Osteocyte (in vitro differentiated cells): ENCODE measurements around the gene ENO1. TPM values are rescaled to one million over a fixed set of nuclear protein-coding genes. Genes with fewer than 3 reads are reported as not detected.

Source experiments
- DNase-seq: peaks from one replicate; pipeline ENCODE4 v3.0.0; 2021; ENCODE audit warnings: mixed read lengths; ENCODE audit not compliant: unreplicated experiment; ENCODE audit errors: extremely low spot score
- H3K27ac Mint-ChIP-seq: one replicate; pipeline ENCODE4 v1.8.0; 2021; ENCODE audit warnings: mild to moderate bottlenecking, mixed read lengths; ENCODE audit not compliant: unreplicated experiment
- H3K27me3 Mint-ChIP-seq: one replicate; pipeline ENCODE4 v1.8.0; 2021; ENCODE audit warnings: mixed read lengths; ENCODE audit not compliant: unreplicated experiment
- H3K36me3 Mint-ChIP-seq: one replicate; pipeline ENCODE4 v1.8.0; 2021; ENCODE audit warnings: mixed read lengths; ENCODE audit not compliant: unreplicated experiment
- H3K4me1 Mint-ChIP-seq: one replicate; pipeline ENCODE4 v1.8.0; 2021; ENCODE audit warnings: mixed read lengths; ENCODE audit not compliant: unreplicated experiment
- H3K4me3 Mint-ChIP-seq: one replicate; pipeline ENCODE4 v1.8.0; 2021; ENCODE audit warnings: mild to moderate bottlenecking, moderate library complexity, mixed read lengths; ENCODE audit not compliant: unreplicated experiment
- H3K9me3 Mint-ChIP-seq: one replicate; pipeline ENCODE4 v1.8.0; 2021; ENCODE audit warnings: mixed read lengths; ENCODE audit not compliant: unreplicated experiment
- CTCF ChIP-seq: fragments of 200-600 bp; sonication (generic); IDR thresholded peaks from 2 replicates; pipeline ENCODE4 v1.5.0; 2021; ENCODE audit warnings: antibody characterized with exemption, mild to moderate bottlenecking, moderate library complexity
- total RNA-seq: library from RNA; stranded (reverse); gene quantifications from 2 replicates; pipeline ENCODE4 v1.2.1, GENCODE V29; 2021

The ENO1 gene
- total RNA-seq, 1 donor from 2014 or later = 744 TPM

- Mint-ChIP-seq H3K4me1 (peaks cover 21% of the 10 kb centered on the region), H3K27me3 (no peaks in the 10 kb centered on the region), H3K4me3 (no peak overlapping the region), H3K36me3 (no peaks in the 10 kb centered on the region), H3K27ac (no peak overlapping the region), H3K9me3 (no peaks in the 10 kb centered on the region)
- no peak for TF ChIP-seq CTCF
- DNase-seq = no peak
Measured at GRCh38 chr1:8846263-8846662, 32.2 kb downstream of the ENO1 start.

DNA sequence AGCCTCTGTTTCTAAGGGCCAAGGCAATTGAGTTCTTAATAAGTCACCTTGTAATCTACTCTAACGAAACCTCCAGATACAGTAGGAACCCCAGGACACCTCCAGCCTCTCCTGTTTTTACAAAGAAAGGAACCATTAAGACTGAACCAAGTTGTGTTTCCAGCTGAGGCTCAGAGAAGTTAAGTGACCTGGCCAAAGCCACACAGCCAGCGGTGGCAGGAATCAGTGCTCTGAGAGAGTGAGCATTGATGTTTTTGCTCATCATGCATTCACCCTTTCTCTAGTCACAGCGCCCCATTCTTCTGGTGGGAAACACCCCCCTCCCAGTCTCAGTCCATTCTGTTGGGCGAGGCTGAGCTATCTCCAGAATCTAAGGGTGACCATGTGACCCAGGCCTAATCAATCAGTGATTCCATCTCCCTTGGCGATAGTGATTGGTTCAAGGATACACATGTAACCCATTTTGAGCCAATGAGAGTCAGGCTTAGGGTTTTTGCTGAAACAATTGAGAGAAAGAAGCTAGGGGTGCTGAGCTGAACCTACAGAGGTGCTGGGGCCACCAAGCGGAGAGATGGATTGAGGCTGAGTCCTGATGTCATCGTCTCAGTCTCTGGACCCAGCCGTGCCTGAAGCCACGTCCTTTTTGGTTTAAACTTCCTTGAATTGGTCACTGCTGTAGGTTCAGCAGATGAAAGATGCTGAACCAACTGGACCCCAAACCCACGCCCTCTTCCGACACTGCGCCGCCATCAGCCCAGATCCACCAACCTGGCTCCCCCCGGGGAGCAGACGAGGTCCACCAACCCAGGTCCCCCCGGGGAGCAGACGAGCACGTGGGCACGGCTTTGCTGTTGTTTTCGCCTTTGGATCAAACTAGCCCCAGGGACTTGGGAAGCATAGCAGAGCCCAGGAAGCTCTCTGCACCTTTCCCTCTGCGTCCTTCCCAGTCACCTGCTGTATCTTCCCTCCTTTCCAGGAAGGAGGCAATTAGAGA, 33.1 kb downstream of the ENO1 start:
- TF ChIP-seq CTCF = no peak
- H3K4me3 Mint-ChIP-seq = no peak overlapping the region

DNA sequence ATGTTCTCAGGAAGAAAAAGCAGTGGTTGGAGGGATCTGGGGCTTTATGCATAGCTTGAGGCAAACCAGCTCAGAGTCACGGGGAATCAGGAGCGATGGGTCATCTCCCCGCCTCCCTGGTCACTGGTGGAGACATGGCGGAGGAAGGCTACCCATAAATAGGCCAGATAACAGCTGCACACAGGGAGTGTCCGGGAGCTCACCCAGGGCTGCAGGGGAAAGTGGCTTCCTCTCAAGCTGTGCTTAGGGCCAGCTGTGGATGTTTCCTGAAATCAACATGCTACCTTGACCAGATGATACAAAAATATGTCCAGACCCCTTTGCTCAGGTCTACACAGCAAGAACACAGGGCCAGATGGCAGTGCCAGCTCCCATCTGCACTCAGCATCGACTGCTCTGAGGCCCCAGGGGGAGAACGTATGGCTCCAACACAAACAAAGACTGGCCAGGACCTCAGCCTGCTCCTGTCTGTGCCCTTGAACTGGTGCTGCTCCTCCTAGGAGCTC, 33.9 kb downstream of the ENO1 start:
- no peak overlapping the region for H3K27ac Mint-ChIP-seq

More for the DNA sequence above, 33.1 kb downstream of the ENO1 start:
- H3K4me1 Mint-ChIP-seq = peaks cover 21% of the 10 kb centered on the region
- H3K9me3 Mint-ChIP-seq = no peaks in the 10 kb centered on the region
- no peaks in the 10 kb centered on the region for H3K27me3 Mint-ChIP-seq
- H3K36me3 Mint-ChIP-seq = no peaks in the 10 kb centered on the region
- DNase-seq = no peak
- no peak overlapping the region for H3K27ac Mint-ChIP-seq

DNA sequence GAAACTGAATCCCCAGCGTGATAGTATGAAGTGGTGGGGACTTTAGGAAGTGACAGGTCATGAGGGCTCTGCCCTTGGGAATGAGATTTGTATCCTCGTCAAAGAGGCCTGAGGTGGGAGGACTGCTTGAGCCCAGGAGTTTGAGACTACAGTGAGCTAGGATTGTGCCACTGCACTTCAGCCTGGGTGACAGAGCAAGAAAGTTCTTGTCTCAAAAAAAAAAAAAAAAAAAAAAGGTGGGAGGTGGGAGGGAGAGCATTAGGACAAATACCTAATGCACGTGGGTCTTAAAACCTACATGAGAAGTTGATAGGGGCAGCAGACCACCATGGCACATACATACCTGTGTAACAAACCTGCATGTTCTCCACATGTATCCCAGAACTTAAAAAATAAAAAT, 37.1 kb downstream of the ENO1 start:
- Mint-ChIP-seq H3K27ac (no peak overlapping the region), H3K9me3 (no peaks in the 10 kb centered on the region), H3K4me1 (peaks cover 11% of the 10 kb centered on the region), H3K4me3 (no peak overlapping the region), H3K36me3 (no peaks in the 10 kb centered on the region), H3K27me3 (peaks cover under 1% of the 10 kb centered on the region)
- no peak for DNase-seq
- TF ChIP-seq CTCF = no peak

More for the DNA sequence above, 33.9 kb downstream of the ENO1 start:
- no peak overlapping the region for H3K4me3 Mint-ChIP-seq
- no peaks in the 10 kb centered on the region for H3K9me3 Mint-ChIP-seq
- peaks cover 19% of the 10 kb centered on the region for H3K4me1 Mint-ChIP-seq
- H3K27me3 Mint-ChIP-seq = no peaks in the 10 kb centered on the region
- H3K36me3 Mint-ChIP-seq = no peaks in the 10 kb centered on the region
- TF ChIP-seq CTCF = no peak
- no peak for DNase-seq

- no peak for DNase-seq
- peaks cover 4% of the 10 kb centered on the region for H3K27me3 Mint-ChIP-seq
- H3K4me3 Mint-ChIP-seq = no peak overlapping the region
- no peak overlapping the region for H3K27ac Mint-ChIP-seq
- no peak for TF ChIP-seq CTCF
- H3K36me3 Mint-ChIP-seq = peaks cover 2% of the 10 kb centered on the region
- H3K9me3 Mint-ChIP-seq = no peaks in the 10 kb centered on the region
- peaks cover 11% of the 10 kb centered on the region for H3K4me1 Mint-ChIP-seq
Measured at GRCh38 chr1:8839990-8840389, 38.5 kb downstream of the ENO1 start.
